CD8-positive, alpha-beta memory T cell (primary cell): Measurements from ENCODE around the gene C1QC. TPM values are rescaled to one million over a fixed set of nuclear protein-coding genes. Genes with fewer than 3 reads are reported as not detected.

ENCODE experiments used
- CTCF ChIA-PET: fragments of 350-600 bp; sonication (Branson Sonifier 250); formaldehyde crosslinking; loops from one replicate; lab custom pipeline; 2021; ENCODE audit warnings: antibody characterized with exemption; lab: Charles Lee
- POLR2A ChIA-PET: fragments of 350-600 bp; sonication (Branson Sonifier 250); formaldehyde crosslinking; loops from one replicate; lab custom pipeline; 2021; ENCODE audit warnings: antibody characterized with exemption; lab: Charles Lee
- DNase-seq, 5 donors: peaks; one replicate each; pipeline versions ENCODE4 v3.0.0 to v3.0.0-alpha.2; 2020 to 2022; ENCODE audit warnings: mixed read lengths in 1 of 5
- H3K27ac ChIP-seq: one replicate; pipeline ENCODE4 v1.7.0; 2013; ENCODE audit warnings: low read depth, mild to moderate bottlenecking, low read length, moderate library complexity
- H3K27me3 ChIP-seq: 2 replicates; pipeline ENCODE4 v1.7.0; 2013; ENCODE audit warnings: low read length, mild to moderate bottlenecking; ENCODE audit not compliant: insufficient read depth, poor library complexity, severe bottlenecking
- H3K36me3 ChIP-seq: 2 replicates; pipeline ENCODE4 v1.7.0; 2013; ENCODE audit warnings: mild to moderate bottlenecking, low read length, moderate library complexity; ENCODE audit not compliant: insufficient read depth
- H3K4me1 ChIP-seq: 2 replicates; pipeline ENCODE4 v1.7.0; 2013; ENCODE audit warnings: mild to moderate bottlenecking, low read length, moderate library complexity; ENCODE audit not compliant: insufficient read depth
- H3K4me3 ChIP-seq: 2 replicates; pipeline ENCODE4 v1.7.0; 2013; ENCODE audit warnings: mild to moderate bottlenecking, low read length
- H3K9me3 ChIP-seq: 2 replicates; pipeline ENCODE4 v1.7.0; 2013; ENCODE audit warnings: mild to moderate bottlenecking, low read length
- H3K27ac Mint-ChIP-seq, 8 donors: one replicate each; pipeline ENCODE4 v1.8.0; 2020 to 2021; ENCODE audit warnings: mixed read lengths in 8 of 8, mild to moderate bottlenecking in 6 of 8, inconsistent platforms in 3 of 8, moderate library complexity in 3 of 8
- H3K27me3 Mint-ChIP-seq, 2 donors: one replicate each; pipeline ENCODE4 v1.8.0; 2020 to 2021; ENCODE audit warnings: mixed read lengths in 2 of 2, mild to moderate bottlenecking in 1 of 2, moderate library complexity in 1 of 2
- H3K36me3 Mint-ChIP-seq, 3 donors: one replicate each; pipeline ENCODE4 v1.8.0; 2020 to 2021; ENCODE audit warnings: mixed read lengths in 3 of 3, inconsistent platforms in 1 of 3, mild to moderate bottlenecking in 1 of 3
- H3K4me1 Mint-ChIP-seq, 3 donors: one replicate each; pipeline ENCODE4 v1.8.0; 2020 to 2021; ENCODE audit warnings: mixed read lengths in 3 of 3, inconsistent platforms in 1 of 3, mild to moderate bottlenecking in 1 of 3
- H3K4me3 Mint-ChIP-seq, 7 donors: one replicate each; pipeline ENCODE4 v1.8.0; 2020 to 2021; ENCODE audit warnings: mixed read lengths in 7 of 7, mild to moderate bottlenecking in 6 of 7, moderate library complexity in 4 of 7, inconsistent platforms in 2 of 7
- H3K9me3 Mint-ChIP-seq, 5 donors: one replicate each; pipeline ENCODE4 v1.8.0; 2020 to 2022; ENCODE audit warnings: mixed read lengths in 5 of 5, mild to moderate bottlenecking in 3 of 5, moderate library complexity in 2 of 5, inconsistent platforms in 1 of 5
- polyA plus RNA-seq: library from polyadenylated mRNA; unstranded; fragments of 300-500 nt; fragmentation: Illumina TruSeq; gene quantifications from one replicate; pipeline ENCODE4 v1.2.3, GENCODE V29; 2021
- total RNA-seq, 2 experiments: library from RNA; stranded (reverse); gene quantifications; one replicate each; pipeline ENCODE4 v1.2.3, GENCODE V29; 2021

The C1QC gene
- total and polyA plus RNA-seq, 3 experiments from 2014 or later, result 0.93 to 1.4 TPM; not detected in 1

GRCh38 chr1:22696610-22697009, 53.2 kb downstream of the C1QC start:
- no peaks in the 10 kb centered on the region for H3K9me3 Mint-ChIP-seq
- CTCF ChIA-PET, result no interaction called here

More at GRCh38 chr1:22696610-22697009, 53.2 kb downstream of the C1QC start:
- no peak overlapping the region for H3K4me3 ChIP-seq
- no peak overlapping the region for H3K27ac ChIP-seq
- Mint-ChIP-seq H3K36me3 (no peaks in the 10 kb centered on the region), H3K4me1 (no peaks in the 10 kb centered on the region), H3K27me3 (peaks cover 5 to 11% of the 10 kb centered on the region in 2 donors), H3K27ac (no peak overlapping the region), H3K4me3 (no peak overlapping the region)
- no peaks in the 10 kb centered on the region for H3K36me3 ChIP-seq
- H3K9me3 ChIP-seq, result no peaks in the 10 kb centered on the region
- POLR2A ChIA-PET, result interaction anchor here (0.7 kb wide), 1 partner anchor 139 kb away, joined by 4 read pairs; no protein-coding TSS in a partner anchor
- no peaks in the 10 kb centered on the region for H3K27me3 ChIP-seq
- DNase-seq, result no peak
- no peaks in the 10 kb centered on the region for H3K4me1 ChIP-seq

Other genes with a start within 250 kb of the C1QC start
- gene ZBTB40, start 191.8 kb upstream of the C1QC start, total RNA-seq, result 10 to 100 TPM; 29.5 to 30.0 TPM
- gene ZBTB40, start 191.8 kb upstream of the C1QC start, polyA plus RNA-seq, result 4.1 TPM
- not detected for gene EPHA8, start 80.1 kb upstream of the C1QC start, total RNA-seq
- gene EPHA8, start 80.1 kb upstream of the C1QC start, polyA plus RNA-seq, result not detected
- under 1 TPM; 0.22 to 0.53 TPM for gene C1QA, start 7.0 kb upstream of the C1QC start, total RNA-seq
- gene C1QA, start 7.0 kb upstream of the C1QC start, polyA plus RNA-seq, result not detected
- gene C1QB, start 9.6 kb downstream of the C1QC start, total RNA-seq, result under 1 TPM; 0.20 to 0.53 TPM
- not detected for gene C1QB, start 9.6 kb downstream of the C1QC start, polyA plus RNA-seq
- under 1 TPM; 0.22 to 0.33 TPM for gene EPHB2, start 67.2 kb downstream of the C1QC start, total RNA-seq
- not detected for gene EPHB2, start 67.2 kb downstream of the C1QC start, polyA plus RNA-seq